Neural progenitor cell (in vitro differentiated cells): ENCODE data around the gene DDX10. TPM values are rescaled to one million over a fixed set of nuclear protein-coding genes. Genes with fewer than 3 reads are reported as not detected.

Source experiments
- DNase-seq: peaks from one replicate; pipeline ENCODE4 v3.0.0-alpha.2; 2016; ENCODE audit warnings: low spot score
- H2AFZ ChIP-seq: fragments of 200-600 bp; sonication (generic); replicated peaks from 2 replicates; pipeline ENCODE4 v1.6.1; 2016; ENCODE audit warnings: antibody characterized with exemption
- H3F3A ChIP-seq: fragments of 200-600 bp; sonication (generic); 2 replicates; pipeline ENCODE4 v1.6.1; 2016; ENCODE audit warnings: antibody characterized with exemption, low read depth
- H3K27ac ChIP-seq: fragments of 200-600 bp; sonication (generic); 2 replicates; pipeline ENCODE4 v1.5.1; 2016; ENCODE audit warnings: mild to moderate bottlenecking
- H3K27me3 ChIP-seq: fragments of 200-600 bp; sonication (generic); 2 replicates; pipeline ENCODE4 v1.6.1; 2016; ENCODE audit warnings: mild to moderate bottlenecking, moderate library complexity
- H3K36me3 ChIP-seq: fragments of 200-600 bp; sonication (generic); 2 replicates; pipeline ENCODE4 v1.5.1; 2016
- H3K4me1 ChIP-seq: fragments of 200-600 bp; sonication (generic); 2 replicates; pipeline ENCODE4 v1.6.1; 2016; ENCODE audit warnings: mixed run types
- H3K4me2 ChIP-seq: fragments of 200-600 bp; sonication (generic); 2 replicates; pipeline ENCODE4 v1.6.1; 2016
- H3K4me3 ChIP-seq: fragments of 200-600 bp; sonication (generic); 2 replicates; pipeline ENCODE4 v1.5.1; 2016
- H3K79me2 ChIP-seq: fragments of 200-600 bp; sonication (generic); 2 replicates; pipeline ENCODE4 v1.6.1; 2016; ENCODE audit warnings: low read depth
- H3K9ac ChIP-seq: fragments of 200-600 bp; sonication (generic); 2 replicates; pipeline ENCODE4 v1.6.1; 2016
- H3K9me3 ChIP-seq: fragments of 200-600 bp; sonication (generic); 2 replicates; pipeline ENCODE4 v1.5.1; 2016; ENCODE audit warnings: low read depth
- H4K20me1 ChIP-seq: fragments of 200-600 bp; sonication (generic); 2 replicates; pipeline ENCODE4 v1.6.1; 2016; ENCODE audit warnings: low read depth
- H3K27ac Mint-ChIP-seq: 3 replicates; pipeline ENCODE4 v1.8.0; 2021; ENCODE audit warnings: mixed read lengths
- H3K27me3 Mint-ChIP-seq: 2 replicates; pipeline ENCODE4 v1.8.0; 2022; ENCODE audit warnings: low read depth, mild to moderate bottlenecking, inconsistent platforms, moderate library complexity, mixed read lengths; ENCODE audit not compliant: insufficient read depth
- H3K36me3 Mint-ChIP-seq: 3 replicates; pipeline ENCODE4 v1.8.0; 2021; ENCODE audit warnings: mixed read lengths
- H3K4me1 Mint-ChIP-seq: 3 replicates; pipeline ENCODE4 v1.8.0; 2021; ENCODE audit warnings: mixed read lengths
- H3K4me3 Mint-ChIP-seq: 3 replicates; pipeline ENCODE4 v1.8.0; 2021; ENCODE audit warnings: mild to moderate bottlenecking, moderate library complexity, mixed read lengths
- H3K9me3 Mint-ChIP-seq: 3 replicates; pipeline ENCODE4 v1.8.0; 2020; ENCODE audit warnings: mixed read lengths
- EZH2 ChIP-seq: fragments of 200-600 bp; sonication (generic); IDR thresholded peaks from 2 replicates; pipeline ENCODE4 v1.6.1; 2017; ENCODE audit warnings: antibody characterized with exemption, mild to moderate bottlenecking, moderate library complexity
- EZH2phosphoT487 ChIP-seq: fragments of 200-600 bp; sonication (generic); IDR thresholded peaks from 2 replicates; pipeline ENCODE4 v1.6.1; 2017; ENCODE audit warnings: antibody characterized with exemption
- total RNA-seq: library from RNA; depleted of rRNA; stranded (reverse); fragments of >200 nt; gene quantifications from 2 replicates; pipeline ENCODE4 v1.2.3, GENCODE V29; 2015; ENCODE audit warnings: low replicate concordance
- TF ChIP-seq, protein P1 (sequence below): fragments of 200-600 bp; sonication (generic); IDR thresholded peaks from 2 replicates; pipeline ENCODE4 v1.5.1; 2017; ENCODE audit warnings: antibody characterized with exemption, mild to moderate bottlenecking

The DDX10 gene
- total RNA-seq, 1 donor from 2014 or later, result 34.1 TPM

GRCh38 chr11:108929241-108929640 lies 264.4 kb downstream of the DDX10 start:
- no peaks in the 10 kb centered on the region for H3K27me3 ChIP-seq
- Mint-ChIP-seq H3K27ac (no peak overlapping the region), H3K27me3 (no peaks in the 10 kb centered on the region), H3K4me1 (peaks cover 17% of the 10 kb centered on the region), H3K36me3 (no peaks in the 10 kb centered on the region), H3K9me3 (no peaks in the 10 kb centered on the region), H3K4me3 (no peak overlapping the region)
- no peak overlapping the region for H3K9ac ChIP-seq
- H3K9me3 ChIP-seq, result no peaks in the 10 kb centered on the region
- H3K36me3 ChIP-seq, result no peaks in the 10 kb centered on the region
- no peak overlapping the region for H3K4me3 ChIP-seq
- DNase-seq, result no peak
- peaks cover 27% of the 10 kb centered on the region for H3K4me1 ChIP-seq
- no peaks in the 10 kb centered on the region for H3K79me2 ChIP-seq
- H3F3A ChIP-seq, result no peaks in the 10 kb centered on the region
- no peak overlapping the region for H3K27ac ChIP-seq
- H3K4me2 ChIP-seq, result no peak overlapping the region
- H4K20me1 ChIP-seq, result no peaks in the 10 kb centered on the region
- no peak overlapping the region for H2AFZ ChIP-seq
- TF ChIP-seq EZH2phosphoT487 (no peak), EZH2 (no peak)
- TF ChIP-seq, protein P1, sequence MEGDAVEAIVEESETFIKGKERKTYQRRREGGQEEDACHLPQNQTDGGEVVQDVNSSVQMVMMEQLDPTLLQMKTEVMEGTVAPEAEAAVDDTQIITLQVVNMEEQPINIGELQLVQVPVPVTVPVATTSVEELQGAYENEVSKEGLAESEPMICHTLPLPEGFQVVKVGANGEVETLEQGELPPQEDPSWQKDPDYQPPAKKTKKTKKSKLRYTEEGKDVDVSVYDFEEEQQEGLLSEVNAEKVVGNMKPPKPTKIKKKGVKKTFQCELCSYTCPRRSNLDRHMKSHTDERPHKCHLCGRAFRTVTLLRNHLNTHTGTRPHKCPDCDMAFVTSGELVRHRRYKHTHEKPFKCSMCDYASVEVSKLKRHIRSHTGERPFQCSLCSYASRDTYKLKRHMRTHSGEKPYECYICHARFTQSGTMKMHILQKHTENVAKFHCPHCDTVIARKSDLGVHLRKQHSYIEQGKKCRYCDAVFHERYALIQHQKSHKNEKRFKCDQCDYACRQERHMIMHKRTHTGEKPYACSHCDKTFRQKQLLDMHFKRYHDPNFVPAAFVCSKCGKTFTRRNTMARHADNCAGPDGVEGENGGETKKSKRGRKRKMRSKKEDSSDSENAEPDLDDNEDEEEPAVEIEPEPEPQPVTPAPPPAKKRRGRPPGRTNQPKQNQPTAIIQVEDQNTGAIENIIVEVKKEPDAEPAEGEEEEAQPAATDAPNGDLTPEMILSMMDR, result no peak

DNA sequence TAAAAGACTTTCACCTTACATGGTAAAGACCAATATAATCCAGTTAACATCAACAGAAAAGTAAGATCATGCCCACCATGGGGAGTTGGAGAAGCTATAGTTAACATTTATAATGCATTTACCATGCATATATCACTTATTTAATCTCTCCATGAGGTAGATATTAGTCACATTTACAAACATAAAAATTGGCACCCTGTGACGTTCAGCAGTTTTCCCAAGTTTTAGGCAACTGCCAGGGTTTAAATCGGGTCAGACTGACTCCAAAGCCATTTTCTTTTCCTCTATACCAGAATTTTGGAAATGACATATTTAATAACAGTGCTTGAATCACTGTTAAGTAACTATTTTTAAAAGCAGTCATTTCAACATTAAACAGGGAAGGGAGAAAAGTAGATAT lies 266.3 kb downstream of the DDX10 start:
- H3K27me3 Mint-ChIP-seq, result no peaks in the 10 kb centered on the region
- TF ChIP-seq, protein P1, result no peak
- TF ChIP-seq EZH2phosphoT487 (no peak), EZH2 (no peak)
- H3K4me3 Mint-ChIP-seq, result no peak overlapping the region
- no peaks in the 10 kb centered on the region for H3K27me3 ChIP-seq
- H3K9ac ChIP-seq, result no peak overlapping the region
- no peak for DNase-seq
- no peaks in the 10 kb centered on the region for H4K20me1 ChIP-seq
- no peaks in the 10 kb centered on the region for H3K9me3 Mint-ChIP-seq
- H3K4me2 ChIP-seq, result no peak overlapping the region
- H3K36me3 ChIP-seq, result no peaks in the 10 kb centered on the region
- H3K27ac Mint-ChIP-seq, result no peak overlapping the region
- no peaks in the 10 kb centered on the region for H3K36me3 Mint-ChIP-seq
- no peak overlapping the region for H2AFZ ChIP-seq
- peaks cover 10% of the 10 kb centered on the region for H3K4me1 ChIP-seq
- no peak overlapping the region for H3K27ac ChIP-seq
- H3K4me3 ChIP-seq, result no peak overlapping the region
- H3F3A ChIP-seq, result no peaks in the 10 kb centered on the region
- H3K9me3 ChIP-seq, result no peaks in the 10 kb centered on the region
- H3K4me1 Mint-ChIP-seq, result peaks cover 15% of the 10 kb centered on the region
- no peaks in the 10 kb centered on the region for H3K79me2 ChIP-seq

GRCh38 chr11:108933630-108934029 lies 268.8 kb downstream of the DDX10 start:
- TF ChIP-seq, protein P1, result no peak
- TF ChIP-seq EZH2 (no peak), EZH2phosphoT487 (no peak)
- peaks cover 2% of the 10 kb centered on the region for H3K4me1 Mint-ChIP-seq
- no peaks in the 10 kb centered on the region for H4K20me1 ChIP-seq
- H2AFZ ChIP-seq, result no peak overlapping the region
- DNase-seq, result no peak
- no peaks in the 10 kb centered on the region for H3K27me3 ChIP-seq
- H3K79me2 ChIP-seq, result no peaks in the 10 kb centered on the region
- no peaks in the 10 kb centered on the region for H3K9me3 Mint-ChIP-seq
- no peak overlapping the region for H3K27ac ChIP-seq
- no peaks in the 10 kb centered on the region for H3K27me3 Mint-ChIP-seq
- no peaks in the 10 kb centered on the region for H3F3A ChIP-seq
- no peaks in the 10 kb centered on the region for H3K4me1 ChIP-seq
- H3K9me3 ChIP-seq, result no peaks in the 10 kb centered on the region
- no peaks in the 10 kb centered on the region for H3K36me3 ChIP-seq
- H3K9ac ChIP-seq, result no peak overlapping the region
- H3K4me2 ChIP-seq, result no peak overlapping the region
- no peak overlapping the region for H3K27ac Mint-ChIP-seq
- no peaks in the 10 kb centered on the region for H3K36me3 Mint-ChIP-seq
- H3K4me3 Mint-ChIP-seq, result no peak overlapping the region
- no peak overlapping the region for H3K4me3 ChIP-seq

GRCh38 chr11:108934289-108934688 lies 269.4 kb downstream of the DDX10 start:
- no peaks in the 10 kb centered on the region for H3F3A ChIP-seq
- no peak for DNase-seq
- TF ChIP-seq EZH2phosphoT487, result no peak
- TF ChIP-seq, protein P1, result no peak
- H3K4me3 ChIP-seq, result no peak overlapping the region
- H3K36me3 ChIP-seq, result no peaks in the 10 kb centered on the region
- no peak overlapping the region for H3K4me2 ChIP-seq
- Mint-ChIP-seq H3K4me3 (no peak overlapping the region), H3K27me3 (no peaks in the 10 kb centered on the region), H3K36me3 (no peaks in the 10 kb centered on the region), H3K9me3 (no peaks in the 10 kb centered on the region), H3K27ac (no peak overlapping the region), H3K4me1 (peaks cover 3% of the 10 kb centered on the region)
- H3K9me3 ChIP-seq, result no peaks in the 10 kb centered on the region
- H3K79me2 ChIP-seq, result no peaks in the 10 kb centered on the region
- H3K9ac ChIP-seq, result no peak overlapping the region
- no peak overlapping the region for H3K27ac ChIP-seq
- H3K27me3 ChIP-seq, result no peaks in the 10 kb centered on the region
- H2AFZ ChIP-seq, result no peak overlapping the region
- H4K20me1 ChIP-seq, result no peaks in the 10 kb centered on the region
- no peaks in the 10 kb centered on the region for H3K4me1 ChIP-seq
